ENCODE data around the gene CCNB3.
"Not testable (repeated sequence)": the region's sequence is repeated elsewhere in the genome, so short reads cannot be mapped to it uniquely, and the experiment has no call there.

The CCNB3 gene

GRCh38 chrX:50204364-50204899 lies at the start of gene CCNB3:
CCNB3 (plus strand) TSS chrX:50204765; CDS start chrX:50285164, 80,399 bp downstream.
- in situ Hi-C loops (cut with MboI; ENCODE audit: low sequenced_read_pairs): no loop called here

GRCh38 chrX:50157545-50158135 lies 46.9 kb upstream of the CCNB3 start:
- in situ Hi-C loops (cut with MboI; ENCODE audit: low sequenced_read_pairs): no loop called here

- in situ Hi-C loops (cut with MboI; ENCODE audit: low sequenced_read_pairs): no loop called here
These were observed 46.0 kb upstream of the CCNB3 start for GRCh38 chrX:50158593-50158992.

GRCh38 chrX:50161127-50161526 lies 43.4 kb upstream of the CCNB3 start:
- in situ Hi-C loops (cut with MboI; ENCODE audit: low sequenced_read_pairs): no loop called here

- in situ Hi-C loops (cut with MboI; ENCODE audit: low sequenced_read_pairs): no loop called here
These were observed 38.8 kb upstream of the CCNB3 start for GRCh38 chrX:50165727-50166126.

- in situ Hi-C loops (cut with MboI; ENCODE audit: low sequenced_read_pairs): no loop called here
These were observed 37.2 kb upstream of the CCNB3 start for GRCh38 chrX:50167366-50167765.

- in situ Hi-C loops (cut with MboI; ENCODE audit: low sequenced_read_pairs): no loop called here
These were observed 36.3 kb upstream of the CCNB3 start for GRCh38 chrX:50168241-50168687.

- in situ Hi-C loops (cut with MboI; ENCODE audit: low sequenced_read_pairs): no loop called here
These were observed 34.8 kb upstream of the CCNB3 start for GRCh38 chrX:50169717-50170116.

- in situ Hi-C loops (cut with MboI; ENCODE audit: low sequenced_read_pairs): no loop called here
These were observed 24.3 kb upstream of the CCNB3 start for GRCh38 chrX:50180073-50180940.

GRCh38 chrX:50183891-50184290 lies 20.7 kb upstream of the CCNB3 start:
- in situ Hi-C loops (cut with MboI; ENCODE audit: low sequenced_read_pairs): no loop called here

GRCh38 chrX:50188859-50189600 lies 15.5 kb upstream of the CCNB3 start:
- in situ Hi-C loops (cut with MboI; ENCODE audit: low sequenced_read_pairs): no loop called here

- in situ Hi-C loops (cut with MboI; ENCODE audit: low sequenced_read_pairs): no loop called here
These were observed 6.2 kb upstream of the CCNB3 start for GRCh38 chrX:50198348-50198747.

- in situ Hi-C loops (cut with MboI; ENCODE audit: low sequenced_read_pairs): no loop called here
These were observed 3.7 kb upstream of the CCNB3 start, which contains the start of gene AKAP4 for GRCh38 chrX:50200907-50201306. AKAP4 (minus strand) TSS chrX:50201007; CDS start chrX:50200889, 118 bp downstream.

GRCh38 chrX:50202539-50202938 lies 2.0 kb upstream of the CCNB3 start:
- in situ Hi-C loops (cut with MboI; ENCODE audit: low sequenced_read_pairs): no loop called here

GRCh38 chrX:50206753-50207152 lies 2.2 kb downstream of the CCNB3 start:
- in situ Hi-C loops (cut with MboI; ENCODE audit: low sequenced_read_pairs): no loop called here

- in situ Hi-C loops (cut with MboI; ENCODE audit: low sequenced_read_pairs): no loop called here
These were observed 6.9 kb downstream of the CCNB3 start for GRCh38 chrX:50211510-50211909.

- in situ Hi-C loops (cut with MboI; ENCODE audit: low sequenced_read_pairs): no loop called here
These were observed 76.7 kb downstream of the CCNB3 start for GRCh38 chrX:50281253-50281652.

- in situ Hi-C loops (cut with MboI; ENCODE audit: low sequenced_read_pairs): no loop called here
These were observed 122.7 kb downstream of the CCNB3 start for GRCh38 chrX:50327235-50327634.

GRCh38 chrX:50332668-50333067 lies 128.1 kb downstream of the CCNB3 start:
- in situ Hi-C loops (cut with MboI; ENCODE audit: low sequenced_read_pairs): not testable (repeated sequence)

GRCh38 chrX:50333308-50333707 lies 128.7 kb downstream of the CCNB3 start:
- in situ Hi-C loops (cut with MboI; ENCODE audit: low sequenced_read_pairs): no loop called here

GRCh38 chrX:50343917-50344316 lies 139.4 kb downstream of the CCNB3 start:
- in situ Hi-C loops (cut with MboI; ENCODE audit: low sequenced_read_pairs): no loop called here

Measured in hTERT RPE-1 (cell line).